KMS-11 (cell line): Measurements from ENCODE around the gene UCK2.

Experiments used
- H2AFZ ChIP-seq: fragments of 200-600 bp; sonication (generic); 2 replicates; pipeline ENCODE4 v1.6.1; 2016; ENCODE audit warnings: antibody characterized with exemption, mixed run types, low read depth
- H3K27ac ChIP-seq: fragments of 200-600 bp; sonication (generic); 2 replicates; pipeline ENCODE4 v1.6.1; 2016; ENCODE audit warnings: mild to moderate bottlenecking, mixed run types
- H3K27me3 ChIP-seq: fragments of 200-600 bp; sonication (generic); 2 replicates; pipeline ENCODE4 v1.6.1; 2017; ENCODE audit warnings: mild to moderate bottlenecking, low read depth, mixed run types, moderate library complexity; ENCODE audit not compliant: insufficient read depth
- H3K36me3 ChIP-seq: fragments of 200-600 bp; sonication (generic); 2 replicates; pipeline ENCODE4 v1.6.1; 2017; ENCODE audit warnings: mild to moderate bottlenecking, mixed run types; ENCODE audit not compliant: insufficient read depth
- H3K4me1 ChIP-seq: fragments of 200-600 bp; sonication (generic); 2 replicates; pipeline ENCODE4 v1.6.1; 2016; ENCODE audit warnings: mild to moderate bottlenecking, low read depth, mixed run types; ENCODE audit not compliant: poor library complexity, severe bottlenecking
- H3K4me2 ChIP-seq: fragments of 200-600 bp; sonication (generic); 2 replicates; pipeline ENCODE4 v1.7.0; 2016; ENCODE audit warnings: mild to moderate bottlenecking, mixed run types
- H3K4me3 ChIP-seq: fragments of 200-600 bp; sonication (generic); IDR thresholded peaks from 2 replicates; pipeline ENCODE4 v1.6.1; 2017; ENCODE audit warnings: low read depth, low read length, mixed read lengths; ENCODE audit not compliant: insufficient read depth
- H3K79me2 ChIP-seq: fragments of 200-600 bp; sonication (generic); 2 replicates; pipeline ENCODE4 v1.6.1; 2016; ENCODE audit warnings: low read depth, mixed run types; ENCODE audit not compliant: insufficient read depth
- H3K9ac ChIP-seq: fragments of 200-600 bp; sonication (generic); 2 replicates; pipeline ENCODE4 v1.6.1; 2016; ENCODE audit warnings: mild to moderate bottlenecking, mixed run types
- H4K20me1 ChIP-seq: fragments of 200-600 bp; sonication (generic); 2 replicates; pipeline ENCODE4 v1.6.1; 2016; ENCODE audit warnings: mild to moderate bottlenecking, mixed run types; ENCODE audit not compliant: insufficient read depth
- TF ChIP-seq, protein P1 (sequence below): fragments of 200-600 bp; sonication (generic); conservative IDR thresholded peaks from 2 replicates; pipeline ENCODE4 v1.6.1; 2017; ENCODE audit warnings: low read depth, mild to moderate bottlenecking, antibody characterized with exemption, low read length, moderate library complexity, mixed read lengths

Gene UCK2

DNA sequence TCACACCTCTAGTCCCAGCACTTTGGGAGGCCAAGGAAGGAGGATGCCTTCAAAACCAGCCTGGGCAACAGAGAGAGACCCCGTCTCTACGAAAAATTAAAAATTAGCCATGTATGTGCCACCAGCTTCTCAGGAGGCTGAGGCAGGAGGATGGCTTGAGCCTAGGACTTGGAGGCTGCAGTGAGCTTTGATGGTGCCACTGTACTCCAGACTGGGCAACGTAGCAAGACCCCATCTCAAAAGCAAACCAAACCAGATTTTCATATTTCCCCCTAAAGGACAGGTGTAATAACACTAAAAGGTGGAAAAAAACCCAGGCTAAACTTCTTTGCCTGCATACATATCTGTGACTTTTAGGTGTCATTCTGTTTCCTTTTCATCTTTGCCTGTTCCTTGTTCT, 3.7 kb downstream of the UCK2 start:
- Histone ChIP-seq H3K4me1 (peaks cover 72% of the 10 kb centered on the region), H3K9ac (no peak overlapping the region), H3K79me2 (peaks cover 81% of the 10 kb centered on the region), H3K36me3 (no peaks in the 10 kb centered on the region), H4K20me1 (peaks cover 56% of the 10 kb centered on the region), H2AFZ (no peak overlapping the region), H3K4me2 (no peak overlapping the region), H3K4me3 (no peak overlapping the region), H3K27ac (no peak overlapping the region), H3K27me3 (no peaks in the 10 kb centered on the region)
- TF ChIP-seq, protein P1, sequence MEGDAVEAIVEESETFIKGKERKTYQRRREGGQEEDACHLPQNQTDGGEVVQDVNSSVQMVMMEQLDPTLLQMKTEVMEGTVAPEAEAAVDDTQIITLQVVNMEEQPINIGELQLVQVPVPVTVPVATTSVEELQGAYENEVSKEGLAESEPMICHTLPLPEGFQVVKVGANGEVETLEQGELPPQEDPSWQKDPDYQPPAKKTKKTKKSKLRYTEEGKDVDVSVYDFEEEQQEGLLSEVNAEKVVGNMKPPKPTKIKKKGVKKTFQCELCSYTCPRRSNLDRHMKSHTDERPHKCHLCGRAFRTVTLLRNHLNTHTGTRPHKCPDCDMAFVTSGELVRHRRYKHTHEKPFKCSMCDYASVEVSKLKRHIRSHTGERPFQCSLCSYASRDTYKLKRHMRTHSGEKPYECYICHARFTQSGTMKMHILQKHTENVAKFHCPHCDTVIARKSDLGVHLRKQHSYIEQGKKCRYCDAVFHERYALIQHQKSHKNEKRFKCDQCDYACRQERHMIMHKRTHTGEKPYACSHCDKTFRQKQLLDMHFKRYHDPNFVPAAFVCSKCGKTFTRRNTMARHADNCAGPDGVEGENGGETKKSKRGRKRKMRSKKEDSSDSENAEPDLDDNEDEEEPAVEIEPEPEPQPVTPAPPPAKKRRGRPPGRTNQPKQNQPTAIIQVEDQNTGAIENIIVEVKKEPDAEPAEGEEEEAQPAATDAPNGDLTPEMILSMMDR, result no peak

DNA sequence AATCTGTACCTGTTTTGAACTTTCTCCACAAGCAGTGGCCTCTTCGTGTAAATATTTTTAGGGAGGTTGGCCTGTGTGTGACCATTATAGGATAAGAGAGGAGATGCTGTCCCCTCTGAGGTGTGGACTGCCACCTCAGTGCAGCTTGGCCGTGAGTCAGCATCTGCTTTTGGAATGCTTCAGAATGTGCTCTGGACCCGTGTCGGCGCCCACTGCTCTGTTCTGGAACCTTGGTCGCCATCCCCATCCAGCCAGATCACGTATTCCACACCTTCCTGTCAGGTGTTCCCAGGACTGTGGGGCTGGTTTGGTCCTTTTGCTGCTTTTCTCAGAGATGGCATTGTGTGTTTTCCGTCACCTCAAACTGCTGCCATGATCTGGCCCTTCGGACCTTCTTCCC, 5.5 kb downstream of the UCK2 start:
- Histone ChIP-seq H3K27me3 (no peaks in the 10 kb centered on the region), H3K36me3 (no peaks in the 10 kb centered on the region), H3K27ac (no peak overlapping the region), H3K4me1 (peaks cover 77% of the 10 kb centered on the region), H4K20me1 (peaks cover 74% of the 10 kb centered on the region), H3K9ac (no peak overlapping the region), H3K4me3 (no peak overlapping the region), H3K4me2 (peak overlapping the region; percentile 1; the same call in 1 of the 2 replicates), H2AFZ (no peak overlapping the region), H3K79me2 (peaks cover 98% of the 10 kb centered on the region)
- TF ChIP-seq, protein P1, result no peak

DNA sequence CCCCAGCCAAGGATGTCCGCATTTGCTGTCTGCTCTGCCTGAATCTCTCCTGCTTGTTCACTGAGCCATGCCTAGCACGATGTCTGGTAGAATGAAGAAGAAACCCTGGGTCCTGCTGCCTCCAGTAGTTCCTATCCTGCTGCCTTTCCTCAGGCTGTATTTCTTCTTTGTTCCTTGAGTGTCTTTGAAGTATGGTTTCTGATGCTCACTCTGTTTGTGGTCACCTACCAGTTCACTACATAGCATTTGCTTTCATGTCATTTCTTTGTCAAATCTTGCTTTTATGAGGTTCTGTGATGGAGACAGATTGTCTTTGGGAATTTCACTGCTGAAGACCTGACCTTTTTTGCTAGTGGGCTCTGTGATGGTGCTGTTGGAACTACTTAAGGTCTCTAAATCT, 5.9 kb downstream of the UCK2 start:
- Histone ChIP-seq H4K20me1 (peaks cover 78% of the 10 kb centered on the region), H3K4me2 (peak overlapping the region; percentile 1; the same call in 1 of the 2 replicates)

DNA sequence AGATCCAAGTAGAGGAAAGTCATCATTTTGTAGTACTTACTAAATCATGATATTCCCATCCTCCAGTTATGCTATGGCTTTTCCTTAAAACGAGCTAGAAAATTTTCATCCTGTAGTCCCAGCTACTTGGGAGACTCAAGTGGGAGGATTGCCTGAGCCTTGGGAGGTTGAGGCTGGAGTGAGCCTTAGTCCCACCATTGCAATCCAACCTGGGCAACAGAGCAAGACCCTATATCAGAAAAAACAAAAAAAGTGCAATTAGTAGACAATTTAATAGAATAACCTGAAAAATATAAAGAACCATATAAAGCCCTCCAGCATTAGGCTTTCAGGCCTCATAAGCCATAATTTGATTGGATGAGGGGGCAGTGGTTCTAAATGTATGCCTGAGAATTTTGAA, 6.8 kb downstream of the UCK2 start:
- TF ChIP-seq, protein P1, result no peak
- Histone ChIP-seq H3K4me3 (no peak overlapping the region), H3K4me2 (no peak overlapping the region), H3K9ac (no peak overlapping the region), H3K79me2 (peaks cover 99% of the 10 kb centered on the region), H4K20me1 (peaks cover 85% of the 10 kb centered on the region), H3K36me3 (no peaks in the 10 kb centered on the region), H3K27ac (no peak overlapping the region), H3K4me1 (peaks cover 81% of the 10 kb centered on the region), H2AFZ (no peak overlapping the region), H3K27me3 (no peaks in the 10 kb centered on the region)

More for the DNA sequence above, 5.9 kb downstream of the UCK2 start:
- no peaks in the 10 kb centered on the region for H3K27me3 ChIP-seq
- H2AFZ ChIP-seq, result no peak overlapping the region
- TF ChIP-seq, protein P1, result no peak
- H3K9ac ChIP-seq, result no peak overlapping the region
- no peak overlapping the region for H3K27ac ChIP-seq
- no peak overlapping the region for H3K4me3 ChIP-seq
- peaks cover 99% of the 10 kb centered on the region for H3K79me2 ChIP-seq
- peaks cover 81% of the 10 kb centered on the region for H3K4me1 ChIP-seq
- H3K36me3 ChIP-seq, result no peaks in the 10 kb centered on the region
